Adrenal gland (tissue), 5 donors: ENCODE measurements around the gene TSHR.

Experiments
- POLR2A ChIP-seq, 2 donors: fragments of 450-650 bp; IDR thresholded peaks; one replicate each; pipeline ENCODE4 v1.6.1; 2017; ENCODE audit warnings: antibody characterized with exemption in 2 of 2, mild to moderate bottlenecking in 2 of 2, moderate library complexity in 1 of 2
- TF ChIP-seq, protein P1 (sequence below), 6 experiments: fragments of 450-650 bp in 4 of 6; fragments of 200-600 bp in 2 of 6; sonication (generic) in 1 of 6; IDR thresholded peaks; 1 replicate in 5 of 6; 2 replicates in 1 of 6; pipeline versions ENCODE4 v1.5.1 to v1.8.0; 2016 to 2021; ENCODE audit warnings: antibody characterized with exemption in 6 of 6, mild to moderate bottlenecking in 2 of 6, moderate library complexity in 1 of 6
- donor health status: DM: no; HTN: no; CAD: no.

- TF ChIP-seq, protein P1, sequence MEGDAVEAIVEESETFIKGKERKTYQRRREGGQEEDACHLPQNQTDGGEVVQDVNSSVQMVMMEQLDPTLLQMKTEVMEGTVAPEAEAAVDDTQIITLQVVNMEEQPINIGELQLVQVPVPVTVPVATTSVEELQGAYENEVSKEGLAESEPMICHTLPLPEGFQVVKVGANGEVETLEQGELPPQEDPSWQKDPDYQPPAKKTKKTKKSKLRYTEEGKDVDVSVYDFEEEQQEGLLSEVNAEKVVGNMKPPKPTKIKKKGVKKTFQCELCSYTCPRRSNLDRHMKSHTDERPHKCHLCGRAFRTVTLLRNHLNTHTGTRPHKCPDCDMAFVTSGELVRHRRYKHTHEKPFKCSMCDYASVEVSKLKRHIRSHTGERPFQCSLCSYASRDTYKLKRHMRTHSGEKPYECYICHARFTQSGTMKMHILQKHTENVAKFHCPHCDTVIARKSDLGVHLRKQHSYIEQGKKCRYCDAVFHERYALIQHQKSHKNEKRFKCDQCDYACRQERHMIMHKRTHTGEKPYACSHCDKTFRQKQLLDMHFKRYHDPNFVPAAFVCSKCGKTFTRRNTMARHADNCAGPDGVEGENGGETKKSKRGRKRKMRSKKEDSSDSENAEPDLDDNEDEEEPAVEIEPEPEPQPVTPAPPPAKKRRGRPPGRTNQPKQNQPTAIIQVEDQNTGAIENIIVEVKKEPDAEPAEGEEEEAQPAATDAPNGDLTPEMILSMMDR (IDR thresholded peaks at IDR 0.05), result no peak
- TF ChIP-seq POLR2A (IDR thresholded peaks at IDR 0.05), result no peak
These were observed 24.5 kb upstream of the TSHR start for GRCh38 chr14:80930836-80931389.
